Transverse colon (tissue), 4 donors: Measurements from ENCODE around the gene CYP1B1. TPM values are rescaled to one million over a fixed set of nuclear protein-coding genes. Genes with fewer than 3 reads are reported as not detected.

Experiments used
- DNase-seq: peaks from one replicate; pipeline ENCODE4 v3.0.0-alpha.2; 2019
- H3K27ac ChIP-seq, 4 donors: fragments of 200-600 bp; sonication (generic); 2 replicates each; pipeline ENCODE4 v1.5.1; 2016 to 2018; ENCODE audit warnings: inconsistent platforms in 4 of 4
- H3K27me3 ChIP-seq: fragments of 200-600 bp; sonication (generic); 2 replicates; pipeline ENCODE4 v1.5.1; 2017; ENCODE audit warnings: inconsistent platforms
- H3K36me3 ChIP-seq, 4 donors: fragments of 200-600 bp; sonication (generic); 2 replicates each; pipeline ENCODE4 v1.5.1; 2017 to 2019; ENCODE audit warnings: inconsistent platforms in 4 of 4
- H3K4me1 ChIP-seq, 4 donors: fragments of 200-600 bp; sonication (generic); 2 replicates each; pipeline ENCODE4 v1.5.1; 2017 to 2020; ENCODE audit warnings: inconsistent platforms in 4 of 4
- H3K4me3 ChIP-seq, 4 donors: fragments of 200-600 bp; sonication (generic); 1 replicate in 1 of 4; 2 replicates in 3 of 4; pipeline versions ENCODE4 v1.5.1 to v1.6.1; 2017 to 2019; ENCODE audit warnings: inconsistent platforms in 4 of 4
- H3K9me3 ChIP-seq, 2 donors: fragments of 200-600 bp; sonication (generic); 2 replicates each; pipeline ENCODE4 v1.5.1; 2017 to 2019; ENCODE audit warnings: inconsistent platforms in 2 of 2
- EP300 ChIP-seq: sonication (generic); formaldehyde crosslinking; IDR thresholded peaks from one replicate; pipeline ENCODE4 v1.6.1; 2017; ENCODE audit warnings: antibody characterized with exemption, low read depth
- POLR2A ChIP-seq: fragments of 450-650 bp; IDR thresholded peaks from one replicate; pipeline ENCODE4 v1.6.1; 2016; ENCODE audit warnings: antibody characterized with exemption, mild to moderate bottlenecking, moderate library complexity
- POLR2AphosphoS5 ChIP-seq, 3 donors: sonication (generic); formaldehyde crosslinking; IDR thresholded peaks; one replicate each; pipeline ENCODE4 v1.6.1; 2016; ENCODE audit warnings: antibody characterized with exemption in 3 of 3
- WGBS, 2 donors: methylation state at CpG; one replicate each; pipeline ENCODE4 v1.1.5; 2018; ENCODE audit warnings: low coverage in 1 of 2; 5-methylcytosine and 5-hydroxymethylcytosine counted together
- in situ Hi-C, 4 donors: fragments of 200-750 bp; cut with MboI; loops; one replicate each; pipeline versions ENCODE4 v1.15.0 to v1.15.1; 2017; ENCODE audit warnings: low sequenced_read_pairs in 3 of 4, low pct_ligation_motif_present in 1 of 4, low pct_unique_long_range_greater_than_20kb in 1 of 4
- intact Hi-C: fragments of 100-400 bp; cut with DNase I; formaldehyde crosslinking; loops from one replicate; pipeline ENCODE4 v1.15.1; 2023; ENCODE audit warnings: low total_unique reads
- total RNA-seq, 4 donors: library from RNA; depleted of rRNA; stranded (reverse); fragments of >200 nt; gene quantifications; one replicate each; pipeline ENCODE4 v1.1.0, GENCODE V29; 2016
- TF ChIP-seq, protein P1 (sequence below), 5 experiments: fragments of 200-600 bp in 3 of 5; fragments of 450-650 bp in 2 of 5; sonication (generic) in 3 of 5; IDR thresholded peaks; 1 replicate in 2 of 5; 2 replicates in 3 of 5; pipeline ENCODE4 v1.5.1; 2016 to 2017; ENCODE audit warnings: antibody characterized with exemption in 5 of 5, inconsistent platforms in 3 of 5, mild to moderate bottlenecking in 2 of 5, moderate library complexity in 1 of 5

The CYP1B1 gene
- total RNA-seq, 4 donors from 2014 or later, result 2.0 to 9.6 (median 5.5) TPM

DNA sequence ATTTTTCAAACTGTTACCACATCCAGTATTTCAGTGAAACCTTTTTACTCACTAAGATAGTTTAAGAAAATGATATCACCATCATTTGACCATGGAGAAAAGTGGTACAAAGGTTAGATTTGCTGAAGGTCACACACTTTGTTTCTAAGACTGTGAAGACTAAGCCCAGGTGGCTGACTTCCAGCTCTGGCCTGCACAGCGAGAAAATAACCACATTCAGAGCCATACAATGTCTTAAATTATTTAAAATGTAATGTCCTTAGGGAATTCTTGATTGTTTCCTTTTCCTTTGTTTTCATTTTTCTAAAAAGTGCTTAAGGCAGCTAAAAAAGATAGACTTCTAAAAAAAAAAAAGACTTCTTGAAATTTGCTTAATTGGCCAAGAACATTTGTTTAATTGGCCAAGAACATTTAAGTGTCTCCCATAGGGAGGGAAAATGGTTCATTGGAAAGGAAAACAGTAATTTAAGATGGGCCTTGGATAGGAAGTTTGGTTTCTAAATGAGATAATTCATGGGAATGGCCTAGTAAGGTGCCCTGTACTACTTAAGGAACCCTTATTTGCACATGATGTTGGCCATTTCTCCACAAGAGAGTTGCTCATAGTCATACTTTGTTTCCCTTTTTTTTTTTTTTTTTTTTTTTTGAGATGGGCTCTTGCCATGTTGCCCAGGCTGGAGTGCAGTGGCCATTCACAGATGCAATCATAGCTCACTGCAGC lies 45.2 kb downstream of the CYP1B1 start:
- Histone ChIP-seq H3K27ac (no peak overlapping the region), H3K9me3 (no peaks in the 10 kb centered on the region), H3K4me3 (no peak overlapping the region), H3K27me3 (no peaks in the 10 kb centered on the region), H3K36me3 (no peaks in the 10 kb centered on the region), H3K4me1 (no peaks in the 10 kb centered on the region)
- intact Hi-C loops, result no loop called here
- WGBS, 2 donors, result 69 to 84% methylated on average over 1 of the region's 1 CpG
- in situ Hi-C loops, result no loop called here
- no peak for DNase-seq
- TF ChIP-seq, protein P1, sequence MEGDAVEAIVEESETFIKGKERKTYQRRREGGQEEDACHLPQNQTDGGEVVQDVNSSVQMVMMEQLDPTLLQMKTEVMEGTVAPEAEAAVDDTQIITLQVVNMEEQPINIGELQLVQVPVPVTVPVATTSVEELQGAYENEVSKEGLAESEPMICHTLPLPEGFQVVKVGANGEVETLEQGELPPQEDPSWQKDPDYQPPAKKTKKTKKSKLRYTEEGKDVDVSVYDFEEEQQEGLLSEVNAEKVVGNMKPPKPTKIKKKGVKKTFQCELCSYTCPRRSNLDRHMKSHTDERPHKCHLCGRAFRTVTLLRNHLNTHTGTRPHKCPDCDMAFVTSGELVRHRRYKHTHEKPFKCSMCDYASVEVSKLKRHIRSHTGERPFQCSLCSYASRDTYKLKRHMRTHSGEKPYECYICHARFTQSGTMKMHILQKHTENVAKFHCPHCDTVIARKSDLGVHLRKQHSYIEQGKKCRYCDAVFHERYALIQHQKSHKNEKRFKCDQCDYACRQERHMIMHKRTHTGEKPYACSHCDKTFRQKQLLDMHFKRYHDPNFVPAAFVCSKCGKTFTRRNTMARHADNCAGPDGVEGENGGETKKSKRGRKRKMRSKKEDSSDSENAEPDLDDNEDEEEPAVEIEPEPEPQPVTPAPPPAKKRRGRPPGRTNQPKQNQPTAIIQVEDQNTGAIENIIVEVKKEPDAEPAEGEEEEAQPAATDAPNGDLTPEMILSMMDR (IDR thresholded peaks at IDR 0.05), result no peak

DNA sequence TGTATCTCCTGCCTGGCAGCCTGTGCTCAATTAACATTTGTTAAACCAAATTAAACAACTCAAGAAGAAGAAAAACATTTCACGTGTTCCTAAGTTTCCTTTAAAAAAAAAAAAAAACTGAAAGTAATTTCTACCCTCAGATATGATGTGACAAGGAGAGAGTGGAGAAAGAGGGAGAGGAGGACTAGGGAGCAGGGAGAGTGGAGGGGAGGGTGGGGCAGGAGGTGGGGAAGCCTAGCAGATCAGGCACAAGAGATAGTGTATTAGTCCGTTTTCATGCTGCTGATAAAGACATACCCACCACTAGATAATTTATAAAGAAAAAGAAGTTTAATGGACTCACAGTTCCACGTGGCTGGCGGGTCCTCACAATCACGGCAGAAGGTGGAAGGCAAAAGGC lies 46.4 kb downstream of the CYP1B1 start:
- no peaks in the 10 kb centered on the region for H3K4me1 ChIP-seq
- no peaks in the 10 kb centered on the region for H3K9me3 ChIP-seq
- no peak overlapping the region for H3K27ac ChIP-seq
- in situ Hi-C loops (no loop called here), intact Hi-C loops (no loop called here)
- TF ChIP-seq POLR2AphosphoS5 (IDR thresholded peaks at IDR 0.05) (no peak), POLR2A (no peak), EP300 (no peak)
- TF ChIP-seq, protein P1 (IDR thresholded peaks at IDR 0.05), result no peak
- H3K4me3 ChIP-seq, result no peak overlapping the region
- no peaks in the 10 kb centered on the region for H3K27me3 ChIP-seq
- no peak for DNase-seq
- no peaks in the 10 kb centered on the region for H3K36me3 ChIP-seq
- WGBS, 2 donors, result 89 to 93% methylated on average over 5 of the region's 5 CpGs

DNA sequence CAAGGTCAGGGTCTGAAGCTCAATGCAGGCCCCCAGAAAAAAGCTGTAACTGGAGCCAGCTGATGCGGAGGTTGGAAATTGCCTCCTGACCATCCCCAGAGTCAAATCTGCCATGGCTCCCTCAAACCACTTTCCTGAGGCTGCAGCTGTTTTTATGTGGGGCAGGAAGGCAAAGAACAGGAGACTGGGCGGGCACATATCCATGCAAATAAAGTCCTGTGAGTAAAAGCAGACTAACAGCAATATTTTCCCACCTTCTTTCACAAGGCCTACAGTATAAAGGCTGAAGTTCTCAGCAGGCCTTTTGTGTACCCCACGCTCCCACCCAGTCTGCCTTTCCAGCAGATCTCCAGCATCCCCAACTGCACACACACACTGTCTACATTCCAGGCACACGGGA lies 47.1 kb downstream of the CYP1B1 start:
- H3K4me1 ChIP-seq, result no peaks in the 10 kb centered on the region
- in situ Hi-C loops (no loop called here), intact Hi-C loops (no loop called here)
- H3K27me3 ChIP-seq, result no peaks in the 10 kb centered on the region
- H3K27ac ChIP-seq, result no peak overlapping the region
- H3K36me3 ChIP-seq, result no peaks in the 10 kb centered on the region
- 96% methylated on average over 4 of the region's 4 CpGs; no CpG with 5 or more reads in 1 of the 2 donors for WGBS, 2 donors
- TF ChIP-seq POLR2AphosphoS5 (IDR thresholded peaks at IDR 0.05), result no peak
- TF ChIP-seq EP300, result no peak
- no peak for TF ChIP-seq POLR2A
- TF ChIP-seq, protein P1 (IDR thresholded peaks at IDR 0.05), result no peak
- no peak for DNase-seq
- H3K9me3 ChIP-seq, result no peaks in the 10 kb centered on the region
- H3K4me3 ChIP-seq, result no peak overlapping the region

DNA sequence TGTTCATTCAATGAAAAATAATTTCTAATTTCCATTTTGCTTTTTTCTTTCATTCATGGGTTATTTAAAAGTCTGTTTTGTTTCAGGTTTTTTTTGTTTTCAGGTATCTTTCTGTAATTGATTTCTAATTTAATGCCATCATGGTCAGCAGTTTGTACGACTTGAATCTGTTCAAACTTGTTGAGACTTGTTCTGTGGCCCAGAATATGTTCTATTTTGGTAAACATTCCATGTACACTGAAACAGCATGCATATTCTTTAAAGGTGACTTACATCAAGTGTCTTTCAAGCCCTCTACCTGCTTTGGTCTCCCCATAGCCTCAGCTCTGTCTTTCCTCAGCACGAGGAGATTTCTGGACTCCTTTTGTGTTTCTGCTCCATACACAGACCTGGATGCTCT lies 49.1 kb downstream of the CYP1B1 start:
- no peaks in the 10 kb centered on the region for H3K36me3 ChIP-seq
- H3K27me3 ChIP-seq, result no peaks in the 10 kb centered on the region
- in situ Hi-C loops, result no loop called here
- TF ChIP-seq EP300, result no peak
- TF ChIP-seq, protein P1 (IDR thresholded peaks at IDR 0.05), result no peak
- no peak for TF ChIP-seq POLR2AphosphoS5 (IDR thresholded peaks at IDR 0.05)
- no peak for TF ChIP-seq POLR2A
- DNase-seq, result no peak
- no peak overlapping the region for H3K4me3 ChIP-seq
- no peaks in the 10 kb centered on the region for H3K9me3 ChIP-seq
- H3K27ac ChIP-seq, result no peak overlapping the region
- intact Hi-C loops, result loop anchor here (1.0 kb wide), 1 partner anchor 15 kb away; no protein-coding TSS in a partner anchor
- no peaks in the 10 kb centered on the region for H3K4me1 ChIP-seq
- 90% methylated on average over 2 of the region's 2 CpGs; no CpG with 5 or more reads in 1 of the 2 donors for WGBS, 2 donors
